HFFc6 (cell line): ENCODE results near the gene JAM2. TPM values are rescaled to one million over a fixed set of nuclear protein-coding genes. Genes with fewer than 3 reads are reported as not detected.

Experiments used
- DNase-seq: peaks from one replicate; pipeline ENCODE4 v3.0.0-alpha.2; 2018
- H3K27ac Mint-ChIP-seq: 2 replicates; pipeline ENCODE4 v1.8.0; 2020; ENCODE audit warnings: mild to moderate bottlenecking, mixed read lengths
- H3K27me3 Mint-ChIP-seq: 2 replicates; pipeline ENCODE4 v1.8.0; 2021; ENCODE audit warnings: mild to moderate bottlenecking, moderate library complexity, mixed read lengths; ENCODE audit not compliant: insufficient read depth
- H3K36me3 Mint-ChIP-seq: 2 replicates; pipeline ENCODE4 v1.8.0; 2021; ENCODE audit warnings: low read depth, mixed read lengths
- H3K4me1 Mint-ChIP-seq: 2 replicates; pipeline ENCODE4 v1.8.0; 2020; ENCODE audit warnings: low read depth, mixed read lengths
- H3K4me3 Mint-ChIP-seq: 2 replicates; pipeline ENCODE4 v1.8.0; 2020; ENCODE audit warnings: mild to moderate bottlenecking, moderate library complexity, mixed read lengths
- H3K9me3 Mint-ChIP-seq: 2 replicates; pipeline ENCODE4 v1.8.0; 2020; ENCODE audit warnings: mild to moderate bottlenecking, mixed read lengths
- total RNA-seq, 6 experiments: library from RNA; stranded (reverse); fragmentation: NEBNext Ultra II Directional; extraction: Animal tissue kit (Norgen Biotek cat#: 25700); gene quantifications; 2 replicates in 1 of 6; 3 replicates in 5 of 6; pipeline ENCODE4 v1.2.3, GENCODE V29; 2021
- TF ChIP-seq, protein P1 (sequence below): fragments of 200-600 bp; sonication (generic); IDR thresholded peaks from 2 replicates; pipeline ENCODE4 v1.5.0; 2021; ENCODE audit warnings: antibody characterized with exemption, mild to moderate bottlenecking

The JAM2 gene
- total RNA-seq, 6 experiments from 2014 or later: 0.19 to 0.48 (median 0.31) TPM; not detected in 1

DNA sequence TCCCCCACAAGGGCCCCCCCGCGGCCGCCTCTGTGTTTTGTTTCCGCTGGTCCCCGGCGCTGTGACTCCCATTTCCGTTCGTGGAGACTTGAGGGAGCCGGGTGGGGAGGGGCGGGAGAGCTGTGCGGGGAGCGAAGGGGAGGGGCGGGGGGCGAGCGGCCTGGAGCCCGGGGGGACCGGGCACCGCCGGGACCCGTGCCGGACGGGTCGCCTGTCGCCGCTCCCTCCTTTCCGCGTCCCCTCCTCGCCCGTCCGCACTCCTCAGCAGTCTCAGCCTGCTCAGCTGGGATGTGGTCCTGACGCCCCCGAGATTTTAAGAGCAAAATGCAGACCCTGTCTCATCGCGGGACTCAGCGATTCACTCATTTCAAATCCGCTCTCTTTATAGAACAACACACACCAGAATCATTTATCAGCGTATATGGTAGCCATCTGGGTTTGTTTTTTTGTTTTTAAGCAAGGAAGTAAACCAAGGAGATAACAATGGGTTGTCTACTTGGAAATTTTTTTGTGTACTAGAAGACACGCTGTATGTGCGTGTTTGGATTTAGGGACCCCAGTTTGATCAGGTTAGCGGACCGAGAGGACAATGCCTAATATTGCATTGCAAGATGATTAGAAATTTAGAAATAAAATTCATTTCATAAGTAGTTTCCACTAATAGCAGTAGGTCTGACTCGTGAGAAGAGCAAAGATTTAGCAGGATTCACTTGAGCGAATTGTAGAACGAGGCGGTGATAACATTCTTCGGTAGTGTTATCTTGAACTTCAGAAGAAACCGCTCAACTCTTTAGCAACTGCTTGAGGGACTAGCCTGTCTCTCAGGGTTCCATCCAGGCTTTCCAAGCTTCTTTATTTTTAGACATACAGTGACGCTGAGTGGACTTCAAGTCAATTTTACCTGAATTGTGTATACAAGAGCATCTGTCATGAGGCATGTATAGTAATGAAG is 96.9 kb downstream of the JAM2 start:
- peak overlapping the region; percentile 97 for H3K27ac Mint-ChIP-seq
- TF ChIP-seq, protein P1, sequence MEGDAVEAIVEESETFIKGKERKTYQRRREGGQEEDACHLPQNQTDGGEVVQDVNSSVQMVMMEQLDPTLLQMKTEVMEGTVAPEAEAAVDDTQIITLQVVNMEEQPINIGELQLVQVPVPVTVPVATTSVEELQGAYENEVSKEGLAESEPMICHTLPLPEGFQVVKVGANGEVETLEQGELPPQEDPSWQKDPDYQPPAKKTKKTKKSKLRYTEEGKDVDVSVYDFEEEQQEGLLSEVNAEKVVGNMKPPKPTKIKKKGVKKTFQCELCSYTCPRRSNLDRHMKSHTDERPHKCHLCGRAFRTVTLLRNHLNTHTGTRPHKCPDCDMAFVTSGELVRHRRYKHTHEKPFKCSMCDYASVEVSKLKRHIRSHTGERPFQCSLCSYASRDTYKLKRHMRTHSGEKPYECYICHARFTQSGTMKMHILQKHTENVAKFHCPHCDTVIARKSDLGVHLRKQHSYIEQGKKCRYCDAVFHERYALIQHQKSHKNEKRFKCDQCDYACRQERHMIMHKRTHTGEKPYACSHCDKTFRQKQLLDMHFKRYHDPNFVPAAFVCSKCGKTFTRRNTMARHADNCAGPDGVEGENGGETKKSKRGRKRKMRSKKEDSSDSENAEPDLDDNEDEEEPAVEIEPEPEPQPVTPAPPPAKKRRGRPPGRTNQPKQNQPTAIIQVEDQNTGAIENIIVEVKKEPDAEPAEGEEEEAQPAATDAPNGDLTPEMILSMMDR: no peak
- H3K4me3 Mint-ChIP-seq: peak overlapping the region; percentile 100
- peaks cover 18% of the 10 kb centered on the region; the same call in 1 of the 2 replicates for H3K36me3 Mint-ChIP-seq
- H3K4me1 Mint-ChIP-seq: peaks cover 35% of the 10 kb centered on the region
- H3K9me3 Mint-ChIP-seq: no peaks in the 10 kb centered on the region
- DNase-seq: peak; percentile 67
- peaks cover 4% of the 10 kb centered on the region; the same call in 1 of the 2 replicates for H3K27me3 Mint-ChIP-seq

DNA sequence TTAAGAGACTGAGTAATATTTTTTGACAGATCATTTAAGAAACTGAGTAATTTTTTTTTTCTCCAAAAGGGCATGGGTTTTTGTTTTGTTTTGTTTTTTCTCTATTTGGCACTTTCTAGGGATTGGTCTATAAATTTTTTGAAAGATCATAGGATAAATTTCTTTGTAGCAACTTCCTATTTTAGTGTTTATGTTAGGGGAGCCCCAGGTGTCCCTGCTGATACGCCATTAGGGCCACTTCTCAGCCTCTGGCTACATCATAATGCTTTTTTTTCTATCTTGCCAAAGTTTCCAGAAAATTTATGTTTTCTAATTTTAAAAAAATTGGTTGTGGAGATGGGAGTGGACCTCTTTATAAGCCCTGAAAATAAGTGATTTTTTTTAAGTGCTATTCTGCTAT is 98.4 kb downstream of the JAM2 start:
- H3K9me3 Mint-ChIP-seq: no peaks in the 10 kb centered on the region
- peaks cover 4% of the 10 kb centered on the region; the same call in 1 of the 2 replicates for H3K27me3 Mint-ChIP-seq
- H3K4me3 Mint-ChIP-seq: peak overlapping the region; percentile 100
- peaks cover 14% of the 10 kb centered on the region; the same call in 1 of the 2 replicates for H3K36me3 Mint-ChIP-seq
- no peak for DNase-seq
- H3K4me1 Mint-ChIP-seq: peaks cover 29% of the 10 kb centered on the region
- no peak overlapping the region for H3K27ac Mint-ChIP-seq
- TF ChIP-seq, protein P1: no peak

DNA sequence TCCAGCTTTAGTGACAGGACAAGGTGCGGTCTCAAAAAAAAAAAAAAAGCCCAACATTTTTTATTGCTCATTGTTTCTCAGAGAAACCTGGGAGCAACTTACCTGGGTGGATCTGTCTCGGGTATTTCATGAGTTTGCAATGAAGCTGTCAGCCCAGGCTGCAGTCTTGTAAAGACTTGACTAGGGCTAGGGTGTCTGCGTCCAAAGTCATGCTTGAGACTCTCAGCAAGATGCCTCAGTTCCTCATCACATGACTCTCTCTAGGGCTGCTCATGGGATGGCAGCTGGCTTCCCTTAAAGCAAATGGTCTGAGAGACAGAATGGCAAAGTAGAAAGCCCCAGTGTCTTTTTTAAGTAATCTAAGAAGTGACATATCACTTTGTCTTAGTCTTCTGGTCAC is 103.8 kb downstream of the JAM2 start:
- Mint-ChIP-seq H3K9me3 (no peaks in the 10 kb centered on the region), H3K27me3 (no peaks in the 10 kb centered on the region; the same call in 1 of the 2 replicates), H3K36me3 (no peaks in the 10 kb centered on the region), H3K27ac (no peak overlapping the region), H3K4me1 (no peaks in the 10 kb centered on the region), H3K4me3 (no peak overlapping the region)
- no peak for DNase-seq
- TF ChIP-seq, protein P1: no peak

DNA sequence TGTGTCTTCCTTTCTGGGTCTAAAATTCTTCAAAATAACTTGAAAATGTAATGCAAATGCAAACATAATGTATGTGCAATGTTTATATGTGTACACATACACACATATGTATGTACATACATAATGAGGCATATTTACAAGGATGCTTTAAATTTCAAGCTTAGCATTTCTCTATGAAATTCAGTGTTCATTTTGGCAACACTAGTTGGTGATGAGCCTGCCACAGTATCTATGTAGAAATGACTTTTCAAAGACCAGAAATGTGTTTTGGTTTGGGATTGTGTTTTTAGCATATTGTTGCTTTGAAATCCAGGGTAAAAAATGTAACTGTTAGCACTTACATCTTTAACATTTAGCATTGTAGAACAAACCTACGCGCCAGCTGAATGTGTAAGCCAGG is 105.8 kb downstream of the JAM2 start:
- TF ChIP-seq, protein P1: no peak
- no peak overlapping the region for H3K4me3 Mint-ChIP-seq
- H3K4me1 Mint-ChIP-seq: no peaks in the 10 kb centered on the region
- DNase-seq: no peak
- no peaks in the 10 kb centered on the region for H3K9me3 Mint-ChIP-seq
- no peaks in the 10 kb centered on the region for H3K27me3 Mint-ChIP-seq
- H3K27ac Mint-ChIP-seq: no peak overlapping the region
- no peaks in the 10 kb centered on the region for H3K36me3 Mint-ChIP-seq

DNA sequence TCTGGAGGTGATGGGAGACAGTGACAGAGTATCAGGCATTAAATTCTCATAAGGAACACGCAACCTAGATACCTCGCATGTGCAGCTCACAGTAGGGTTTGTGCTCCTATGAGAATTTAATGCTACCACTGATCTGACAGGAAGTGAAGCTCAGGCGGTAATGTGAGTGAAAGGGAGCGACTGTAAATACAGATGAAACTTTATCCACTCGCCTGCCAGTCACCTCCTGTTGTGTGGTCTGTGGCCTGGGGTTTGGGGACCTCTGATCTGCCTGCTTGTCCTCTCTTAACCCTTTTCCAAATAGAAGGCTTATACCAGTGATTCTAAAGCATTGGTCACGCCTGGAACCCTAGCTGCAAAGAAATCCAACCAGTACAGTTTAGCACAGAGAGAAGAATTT is 111.0 kb downstream of the JAM2 start:
- H3K4me3 Mint-ChIP-seq: no peak overlapping the region
- H3K36me3 Mint-ChIP-seq: peaks cover 11% of the 10 kb centered on the region; the same call in 1 of the 2 replicates
- TF ChIP-seq, protein P1: no peak
- no peaks in the 10 kb centered on the region; the same call in 1 of the 2 replicates for H3K4me1 Mint-ChIP-seq
- H3K27ac Mint-ChIP-seq: no peak overlapping the region
- no peaks in the 10 kb centered on the region for H3K9me3 Mint-ChIP-seq
- no peak for DNase-seq
- no peaks in the 10 kb centered on the region for H3K27me3 Mint-ChIP-seq
